SK-N-SH treated with all-trans-retinoic acid at 6 μM for 48 hours (cell line): ENCODE results near the gene TBC1D16.

Source experiments
- CREB5 ChIP-seq: fragments of 250-450 bp; sonication (Bioruptor Pico); IDR thresholded peaks from 2 replicates; pipeline ENCODE4 v1.5.1; 2020; ENCODE audit warnings: low read depth, mild to moderate bottlenecking, moderate library complexity
- RARB ChIP-seq: fragments of 250-450 bp; sonication (Bioruptor Pico); IDR thresholded peaks from 2 replicates; pipeline ENCODE4 v1.8.0; 2021; ENCODE audit warnings: mild to moderate bottlenecking, moderate library complexity
- TOX ChIP-seq: fragments of 250-450 bp; sonication (Bioruptor Pico); IDR thresholded peaks from 2 replicates; pipeline ENCODE4 v1.8.0; 2021; ENCODE audit warnings: mild to moderate bottlenecking, moderate library complexity, borderline replicate concordance

GRCh38 chr17:79883202-79883601, 152.5 kb downstream of the TBC1D16 start:
- TF ChIP-seq CREB5 (CRISPR knock-in tag) (no peak), RARB (no peak), TOX (CRISPR knock-in tag) (no peak)
